ENCODE results near the gene RASL11A.

GRCh38 chr13:27233964-27234363 lies 36.7 kb upstream of the RASL11A start:
- TF ChIP-seq CTCF (IDR thresholded peaks at IDR 0.05) (no peak), POLR2A (IDR thresholded peaks at IDR 0.05) (no peak)
